Stimulated activated naive CD8-positive, alpha-beta T cell treated with anti-CD3 and anti-CD28 coated beads, Interleukin-15, Interleukin-2, amounts not matched to agents 100 ng/mL and 50 ng/mL, for 24 hours (primary cell): ENCODE results near the gene SGCD.

Experiments used
- H3K27ac Mint-ChIP-seq: one replicate; pipeline ENCODE4 v1.8.0; 2021; ENCODE audit warnings: mild to moderate bottlenecking, mixed read lengths
- H3K27me3 Mint-ChIP-seq: one replicate; pipeline ENCODE4 v1.8.0; 2021; ENCODE audit warnings: mixed read lengths
- H3K36me3 Mint-ChIP-seq: one replicate; pipeline ENCODE4 v1.8.0; 2021; ENCODE audit warnings: low read depth, mixed read lengths
- H3K4me1 Mint-ChIP-seq: one replicate; pipeline ENCODE4 v1.8.0; 2021; ENCODE audit warnings: low read depth, mixed read lengths
- H3K4me3 Mint-ChIP-seq: one replicate; pipeline ENCODE4 v1.8.0; 2021; ENCODE audit warnings: mild to moderate bottlenecking, mixed read lengths
- H3K9me3 Mint-ChIP-seq: one replicate; pipeline ENCODE4 v1.8.0; 2021; ENCODE audit warnings: mixed read lengths

SGCD gene

DNA sequence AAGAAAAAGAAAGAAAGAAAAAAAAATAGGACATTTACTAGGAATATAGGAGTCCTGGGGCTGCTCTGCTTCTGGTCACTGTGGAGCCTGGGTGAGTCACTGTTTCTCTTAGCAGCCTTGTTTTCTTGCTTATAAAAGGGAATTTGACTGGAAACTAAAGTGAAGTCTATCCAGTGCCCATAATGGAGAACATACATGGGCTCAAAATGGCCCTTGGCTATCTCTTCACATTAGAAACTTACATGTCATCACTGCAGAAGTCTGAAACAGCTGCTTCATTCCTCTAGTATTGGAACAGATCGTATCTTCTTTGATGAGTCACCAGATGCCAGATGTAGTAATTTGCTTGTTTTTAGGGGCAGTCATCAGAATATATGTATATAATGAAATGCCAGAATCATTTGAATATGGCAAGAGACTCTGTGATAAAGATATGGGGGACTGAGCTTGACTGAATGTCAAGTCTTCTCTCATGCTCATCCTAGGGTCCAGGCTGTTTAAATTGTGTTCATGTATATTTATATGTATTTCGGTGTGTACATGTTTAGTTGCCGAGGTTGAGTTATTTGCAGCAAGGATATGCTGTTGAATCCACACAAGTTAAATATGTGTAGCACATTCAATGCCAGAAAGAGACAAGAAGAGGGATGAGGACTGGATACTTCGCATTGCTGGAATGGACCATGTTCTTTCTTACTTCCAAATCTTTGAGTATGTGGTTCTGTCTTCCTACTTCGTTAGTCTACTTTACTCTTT is 56.7 kb downstream of the SGCD start:
- Mint-ChIP-seq H3K9me3 (no peaks in the 10 kb centered on the region), H3K36me3 (no peaks in the 10 kb centered on the region), H3K27me3 (no peaks in the 10 kb centered on the region), H3K27ac (no peak overlapping the region), H3K4me1 (no peaks in the 10 kb centered on the region), H3K4me3 (no peak overlapping the region)

DNA sequence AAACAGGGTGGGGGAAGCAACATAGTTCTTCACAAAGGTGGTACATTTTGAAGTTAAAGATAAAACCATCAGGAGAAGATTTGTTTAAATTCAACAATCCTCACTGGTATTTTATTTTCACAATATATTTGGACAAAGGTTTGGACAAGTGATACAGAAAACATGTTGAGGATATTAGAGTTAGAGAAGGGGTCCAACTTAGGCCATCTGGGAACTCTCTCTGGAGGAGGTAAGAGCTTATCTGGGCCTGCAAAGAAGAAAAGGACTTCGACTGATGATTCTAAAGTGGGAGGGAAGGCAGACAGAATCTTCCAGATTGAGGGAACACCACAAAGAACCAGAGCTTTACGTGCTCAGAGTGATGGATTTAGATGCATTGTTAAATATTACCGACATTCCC is 58.5 kb downstream of the SGCD start:
- H3K27me3 Mint-ChIP-seq, result no peaks in the 10 kb centered on the region
- no peak overlapping the region for H3K4me3 Mint-ChIP-seq
- H3K9me3 Mint-ChIP-seq, result no peaks in the 10 kb centered on the region
- no peak overlapping the region for H3K27ac Mint-ChIP-seq
- no peaks in the 10 kb centered on the region for H3K4me1 Mint-ChIP-seq
- no peaks in the 10 kb centered on the region for H3K36me3 Mint-ChIP-seq

DNA sequence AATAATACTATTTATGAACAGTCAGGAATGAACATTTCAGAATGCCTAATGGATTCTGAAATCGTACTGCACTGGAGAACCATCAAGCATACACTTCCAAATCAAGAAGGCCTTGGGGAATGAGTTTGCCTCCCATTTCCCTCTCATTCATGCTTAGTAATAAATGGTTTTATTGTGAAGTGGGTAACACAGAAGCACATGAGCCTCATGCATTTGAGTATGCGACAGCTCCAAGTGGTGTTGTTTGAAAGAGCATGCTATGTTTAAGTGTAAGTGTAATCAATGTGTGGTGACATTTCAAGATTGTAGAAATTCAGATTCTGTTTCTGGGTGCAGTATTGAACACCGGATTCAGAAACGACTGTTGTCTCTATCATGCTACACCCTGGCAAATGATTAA is 60.0 kb downstream of the SGCD start:
- no peaks in the 10 kb centered on the region for H3K36me3 Mint-ChIP-seq
- H3K27me3 Mint-ChIP-seq, result no peaks in the 10 kb centered on the region
- H3K4me1 Mint-ChIP-seq, result no peaks in the 10 kb centered on the region
- H3K27ac Mint-ChIP-seq, result no peak overlapping the region
- no peak overlapping the region for H3K4me3 Mint-ChIP-seq
- H3K9me3 Mint-ChIP-seq, result no peaks in the 10 kb centered on the region

- Mint-ChIP-seq H3K4me1 (no peaks in the 10 kb centered on the region), H3K4me3 (no peak overlapping the region), H3K27me3 (no peaks in the 10 kb centered on the region), H3K9me3 (no peaks in the 10 kb centered on the region), H3K27ac (no peak overlapping the region), H3K36me3 (no peaks in the 10 kb centered on the region)
These were observed 60.4 kb downstream of the SGCD start for GRCh38 chr5:156387391-156387790.

DNA sequence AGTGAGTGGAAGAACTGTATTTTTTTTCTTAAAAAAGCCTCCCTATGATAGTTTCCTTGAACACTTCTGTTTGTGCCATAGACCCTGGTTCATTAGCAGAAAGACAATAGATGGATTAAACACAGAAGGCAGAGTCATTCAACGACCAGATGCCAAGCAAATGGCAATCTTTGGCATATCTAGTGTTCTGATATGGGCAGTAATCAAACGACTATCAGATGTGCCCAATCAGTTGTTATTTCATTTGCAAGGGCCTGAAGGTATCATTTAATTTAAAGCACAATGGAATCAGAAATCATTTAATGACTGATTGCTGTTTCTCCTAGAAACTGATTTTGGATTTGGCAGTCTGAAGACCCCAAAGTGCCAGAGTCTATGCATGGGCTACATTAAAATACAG is 61.3 kb downstream of the SGCD start:
- no peak overlapping the region for H3K27ac Mint-ChIP-seq
- no peaks in the 10 kb centered on the region for H3K4me1 Mint-ChIP-seq
- H3K4me3 Mint-ChIP-seq, result no peak overlapping the region
- no peaks in the 10 kb centered on the region for H3K27me3 Mint-ChIP-seq
- no peaks in the 10 kb centered on the region for H3K36me3 Mint-ChIP-seq
- H3K9me3 Mint-ChIP-seq, result no peaks in the 10 kb centered on the region

- H3K4me3 Mint-ChIP-seq, result no peak overlapping the region
- H3K9me3 Mint-ChIP-seq, result no peaks in the 10 kb centered on the region
- no peaks in the 10 kb centered on the region for H3K27me3 Mint-ChIP-seq
- no peaks in the 10 kb centered on the region for H3K4me1 Mint-ChIP-seq
- H3K36me3 Mint-ChIP-seq, result no peaks in the 10 kb centered on the region
- H3K27ac Mint-ChIP-seq, result no peak overlapping the region
These were observed 64.2 kb downstream of the SGCD start for GRCh38 chr5:156391139-156391538.

- Mint-ChIP-seq H3K4me1 (no peaks in the 10 kb centered on the region), H3K36me3 (no peaks in the 10 kb centered on the region), H3K27ac (no peak overlapping the region), H3K4me3 (no peak overlapping the region), H3K9me3 (no peaks in the 10 kb centered on the region), H3K27me3 (no peaks in the 10 kb centered on the region)
These were observed 67.0 kb downstream of the SGCD start for GRCh38 chr5:156393980-156394379.

GRCh38 chr5:156394642-156395305 is 67.8 kb downstream of the SGCD start:
- Mint-ChIP-seq H3K4me1 (no peaks in the 10 kb centered on the region), H3K36me3 (no peaks in the 10 kb centered on the region), H3K27me3 (no peaks in the 10 kb centered on the region), H3K9me3 (no peaks in the 10 kb centered on the region), H3K27ac (no peak overlapping the region), H3K4me3 (no peak overlapping the region)

- Mint-ChIP-seq H3K36me3 (no peaks in the 10 kb centered on the region), H3K27me3 (no peaks in the 10 kb centered on the region), H3K4me3 (no peak overlapping the region), H3K27ac (no peak overlapping the region), H3K4me1 (no peaks in the 10 kb centered on the region), H3K9me3 (no peaks in the 10 kb centered on the region)
These were observed 68.3 kb downstream of the SGCD start for GRCh38 chr5:156395306-156395675.

- H3K9me3 Mint-ChIP-seq, result no peaks in the 10 kb centered on the region
- no peaks in the 10 kb centered on the region for H3K4me1 Mint-ChIP-seq
- H3K27me3 Mint-ChIP-seq, result no peaks in the 10 kb centered on the region
- H3K27ac Mint-ChIP-seq, result no peak overlapping the region
- no peak overlapping the region for H3K4me3 Mint-ChIP-seq
- no peaks in the 10 kb centered on the region for H3K36me3 Mint-ChIP-seq
These were observed 69.3 kb downstream of the SGCD start for GRCh38 chr5:156396063-156396829.

GRCh38 chr5:156396830-156397081 is 69.8 kb downstream of the SGCD start:
- Mint-ChIP-seq H3K4me1 (peaks cover 1% of the 10 kb centered on the region), H3K27ac (no peak overlapping the region), H3K27me3 (no peaks in the 10 kb centered on the region), H3K36me3 (no peaks in the 10 kb centered on the region), H3K4me3 (no peak overlapping the region), H3K9me3 (no peaks in the 10 kb centered on the region)

DNA sequence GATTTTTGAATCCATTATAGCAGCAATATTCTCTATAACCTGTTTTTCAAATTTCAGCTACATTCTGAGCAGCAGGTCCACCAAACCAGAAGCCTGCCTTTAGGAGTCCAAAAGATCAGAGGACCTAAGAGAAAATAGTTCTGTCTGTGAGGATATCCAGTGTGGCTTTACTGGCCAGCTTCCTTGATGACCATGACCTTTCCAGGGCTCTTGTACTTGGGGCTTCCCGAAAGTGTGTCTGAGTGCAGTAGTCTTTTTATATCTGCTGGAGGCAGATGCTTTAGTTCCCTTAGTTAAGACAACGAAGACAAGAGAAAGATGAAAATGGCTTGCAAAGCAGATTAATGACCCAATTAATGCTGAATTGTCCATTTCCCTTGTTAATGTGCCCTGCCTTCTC is 72.4 kb downstream of the SGCD start:
- Mint-ChIP-seq H3K27me3 (no peaks in the 10 kb centered on the region), H3K9me3 (no peaks in the 10 kb centered on the region), H3K4me1 (peaks cover 11% of the 10 kb centered on the region), H3K36me3 (no peaks in the 10 kb centered on the region), H3K27ac (no peak overlapping the region), H3K4me3 (no peak overlapping the region)

DNA sequence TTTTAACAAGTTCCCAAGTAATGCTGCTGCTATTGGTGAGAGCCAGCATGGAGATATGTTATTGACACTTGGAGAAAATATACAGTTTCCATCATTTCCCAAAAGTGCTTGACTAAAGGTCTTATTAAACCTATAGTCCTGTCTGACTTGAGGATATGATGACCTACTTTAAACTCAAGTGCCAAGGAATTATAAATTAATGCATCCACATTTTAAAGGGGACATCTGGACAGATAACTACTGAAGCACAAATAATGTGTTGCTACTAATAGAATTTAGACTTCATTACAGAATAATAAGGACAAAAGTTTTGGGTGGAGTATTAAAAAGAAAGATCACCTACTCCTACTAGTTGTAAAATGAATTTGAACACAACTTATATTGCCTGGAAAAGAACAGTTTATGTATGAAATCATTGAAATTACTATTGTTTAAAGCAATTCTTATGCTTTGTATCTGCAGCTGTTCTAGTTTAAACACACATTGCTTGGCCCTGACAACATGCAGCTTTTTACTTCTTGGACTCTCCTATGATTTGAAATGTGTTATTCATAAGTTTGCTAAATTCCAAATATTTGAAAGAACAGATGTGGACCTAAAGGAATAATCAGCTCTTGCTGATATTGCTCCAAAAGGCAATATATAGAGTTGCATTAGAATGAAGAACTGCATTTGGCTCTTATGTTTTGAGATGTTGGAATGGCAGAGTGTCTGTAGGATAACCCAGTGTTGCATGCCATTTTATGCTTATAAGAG is 73.4 kb downstream of the SGCD start:
- Mint-ChIP-seq H3K4me1 (peaks cover 11% of the 10 kb centered on the region), H3K4me3 (no peak overlapping the region), H3K36me3 (no peaks in the 10 kb centered on the region), H3K27ac (no peak overlapping the region), H3K27me3 (no peaks in the 10 kb centered on the region), H3K9me3 (no peaks in the 10 kb centered on the region)

GRCh38 chr5:156401804-156402203 is 74.8 kb downstream of the SGCD start:
- H3K9me3 Mint-ChIP-seq, result no peaks in the 10 kb centered on the region
- H3K4me3 Mint-ChIP-seq, result peak overlapping the region; percentile 18
- no peaks in the 10 kb centered on the region for H3K36me3 Mint-ChIP-seq
- H3K27ac Mint-ChIP-seq, result peak overlapping the region; percentile 18
- peaks cover 4% of the 10 kb centered on the region for H3K27me3 Mint-ChIP-seq
- H3K4me1 Mint-ChIP-seq, result peaks cover 11% of the 10 kb centered on the region

GRCh38 chr5:156402387-156402921 is 75.5 kb downstream of the SGCD start:
- Mint-ChIP-seq H3K27me3 (peaks cover 4% of the 10 kb centered on the region), H3K9me3 (no peaks in the 10 kb centered on the region), H3K36me3 (no peaks in the 10 kb centered on the region), H3K4me3 (peak overlapping the region; percentile 18), H3K27ac (peak overlapping the region; percentile 18), H3K4me1 (peaks cover 11% of the 10 kb centered on the region)
